Osteocyte (in vitro differentiated cells): ENCODE data around the gene ZNF281. TPM values are rescaled to one million over a fixed set of nuclear protein-coding genes. Genes with fewer than 3 reads are reported as not detected.

ENCODE experiments used
- DNase-seq: peaks from one replicate; pipeline ENCODE4 v3.0.0; 2021; ENCODE audit warnings: mixed read lengths; ENCODE audit not compliant: unreplicated experiment; ENCODE audit errors: extremely low spot score
- H3K27ac Mint-ChIP-seq: one replicate; pipeline ENCODE4 v1.8.0; 2021; ENCODE audit warnings: mild to moderate bottlenecking, mixed read lengths; ENCODE audit not compliant: unreplicated experiment
- H3K27me3 Mint-ChIP-seq: one replicate; pipeline ENCODE4 v1.8.0; 2021; ENCODE audit warnings: mixed read lengths; ENCODE audit not compliant: unreplicated experiment
- H3K36me3 Mint-ChIP-seq: one replicate; pipeline ENCODE4 v1.8.0; 2021; ENCODE audit warnings: mixed read lengths; ENCODE audit not compliant: unreplicated experiment
- H3K4me1 Mint-ChIP-seq: one replicate; pipeline ENCODE4 v1.8.0; 2021; ENCODE audit warnings: mixed read lengths; ENCODE audit not compliant: unreplicated experiment
- H3K4me3 Mint-ChIP-seq: one replicate; pipeline ENCODE4 v1.8.0; 2021; ENCODE audit warnings: mild to moderate bottlenecking, moderate library complexity, mixed read lengths; ENCODE audit not compliant: unreplicated experiment
- H3K9me3 Mint-ChIP-seq: one replicate; pipeline ENCODE4 v1.8.0; 2021; ENCODE audit warnings: mixed read lengths; ENCODE audit not compliant: unreplicated experiment
- total RNA-seq: library from RNA; stranded (reverse); gene quantifications from 2 replicates; pipeline ENCODE4 v1.2.1, GENCODE V29; 2021
- TF ChIP-seq, protein P1 (sequence below): fragments of 200-600 bp; sonication (generic); IDR thresholded peaks from 2 replicates; pipeline ENCODE4 v1.5.0; 2021; ENCODE audit warnings: antibody characterized with exemption, mild to moderate bottlenecking, moderate library complexity

ZNF281 gene
- total RNA-seq, 1 donor from 2014 or later = 18.2 TPM

DNA sequence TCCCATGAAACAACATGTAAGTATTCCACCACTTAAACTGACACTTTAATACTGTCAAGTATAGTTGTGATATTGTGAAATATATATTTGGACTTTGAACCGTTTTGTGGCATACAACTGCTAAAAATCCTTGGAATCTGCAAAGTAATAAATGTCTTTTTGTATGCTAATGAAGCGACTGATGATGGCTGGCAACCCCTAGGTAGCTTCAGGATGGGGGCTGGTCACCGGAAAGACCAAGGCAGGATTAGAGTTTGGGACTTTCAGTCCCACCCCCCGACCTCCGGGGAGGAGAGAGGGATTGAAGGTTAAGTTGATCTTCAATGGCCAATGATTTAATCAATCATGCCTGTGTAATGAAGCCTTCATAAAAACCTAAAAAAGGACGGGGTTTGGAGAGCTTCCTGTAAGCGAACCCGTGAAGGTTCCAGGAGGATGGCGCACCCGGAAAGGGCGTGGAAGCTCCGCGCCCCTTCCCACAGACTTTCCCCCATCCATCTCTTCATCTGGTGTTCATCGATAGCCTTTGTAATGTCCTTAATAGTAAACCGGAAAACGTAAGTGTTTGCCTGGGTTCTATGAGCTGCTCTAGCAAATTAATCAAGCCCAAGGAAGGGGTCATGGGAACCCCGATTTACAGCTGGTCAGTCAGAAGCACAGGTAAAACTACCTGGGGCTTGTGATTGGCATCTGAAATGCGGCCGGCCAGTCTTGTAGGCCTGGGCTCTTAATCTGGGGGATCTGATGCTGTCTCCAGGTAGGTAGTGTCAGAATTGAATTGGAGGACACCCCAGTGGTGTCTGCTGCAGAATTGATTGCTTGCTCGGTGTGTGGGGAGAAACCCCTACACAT, 1.8 kb upstream of the ZNF281 start:
- no peak overlapping the region for H3K4me3 Mint-ChIP-seq
- peaks cover 47% of the 10 kb centered on the region for H3K4me1 Mint-ChIP-seq
- DNase-seq = no peak
- H3K27me3 Mint-ChIP-seq = no peaks in the 10 kb centered on the region
- TF ChIP-seq, protein P1, sequence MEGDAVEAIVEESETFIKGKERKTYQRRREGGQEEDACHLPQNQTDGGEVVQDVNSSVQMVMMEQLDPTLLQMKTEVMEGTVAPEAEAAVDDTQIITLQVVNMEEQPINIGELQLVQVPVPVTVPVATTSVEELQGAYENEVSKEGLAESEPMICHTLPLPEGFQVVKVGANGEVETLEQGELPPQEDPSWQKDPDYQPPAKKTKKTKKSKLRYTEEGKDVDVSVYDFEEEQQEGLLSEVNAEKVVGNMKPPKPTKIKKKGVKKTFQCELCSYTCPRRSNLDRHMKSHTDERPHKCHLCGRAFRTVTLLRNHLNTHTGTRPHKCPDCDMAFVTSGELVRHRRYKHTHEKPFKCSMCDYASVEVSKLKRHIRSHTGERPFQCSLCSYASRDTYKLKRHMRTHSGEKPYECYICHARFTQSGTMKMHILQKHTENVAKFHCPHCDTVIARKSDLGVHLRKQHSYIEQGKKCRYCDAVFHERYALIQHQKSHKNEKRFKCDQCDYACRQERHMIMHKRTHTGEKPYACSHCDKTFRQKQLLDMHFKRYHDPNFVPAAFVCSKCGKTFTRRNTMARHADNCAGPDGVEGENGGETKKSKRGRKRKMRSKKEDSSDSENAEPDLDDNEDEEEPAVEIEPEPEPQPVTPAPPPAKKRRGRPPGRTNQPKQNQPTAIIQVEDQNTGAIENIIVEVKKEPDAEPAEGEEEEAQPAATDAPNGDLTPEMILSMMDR = no peak
- peaks cover 6% of the 10 kb centered on the region for H3K9me3 Mint-ChIP-seq
- H3K36me3 Mint-ChIP-seq = peaks cover 21% of the 10 kb centered on the region
- no peak overlapping the region for H3K27ac Mint-ChIP-seq

DNA sequence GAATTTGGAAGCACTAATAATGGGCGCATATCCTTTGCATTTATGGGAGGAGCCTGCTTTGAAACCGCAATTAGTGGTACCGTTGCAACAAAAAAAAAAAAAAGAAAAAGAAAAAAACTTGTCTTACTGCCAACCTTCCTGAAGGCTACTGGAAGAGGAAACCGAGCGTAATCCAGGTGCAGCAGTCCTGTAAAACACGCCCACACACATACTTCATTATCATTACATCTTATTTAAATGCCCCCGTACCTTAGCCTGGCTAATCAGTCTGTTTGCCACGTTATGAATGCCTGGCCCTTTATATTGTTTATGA, 686 bp upstream of the ZNF281 start:
- no peak for DNase-seq
- H3K4me3 Mint-ChIP-seq = peak overlapping the region; percentile 98
- peaks cover 47% of the 10 kb centered on the region for H3K4me1 Mint-ChIP-seq
- no peaks in the 10 kb centered on the region for H3K27me3 Mint-ChIP-seq
- H3K9me3 Mint-ChIP-seq = peaks cover 15% of the 10 kb centered on the region
- peak overlapping the region; percentile 90 for H3K27ac Mint-ChIP-seq
- H3K36me3 Mint-ChIP-seq = peaks cover 32% of the 10 kb centered on the region
- TF ChIP-seq, protein P1 = no peak

DNA sequence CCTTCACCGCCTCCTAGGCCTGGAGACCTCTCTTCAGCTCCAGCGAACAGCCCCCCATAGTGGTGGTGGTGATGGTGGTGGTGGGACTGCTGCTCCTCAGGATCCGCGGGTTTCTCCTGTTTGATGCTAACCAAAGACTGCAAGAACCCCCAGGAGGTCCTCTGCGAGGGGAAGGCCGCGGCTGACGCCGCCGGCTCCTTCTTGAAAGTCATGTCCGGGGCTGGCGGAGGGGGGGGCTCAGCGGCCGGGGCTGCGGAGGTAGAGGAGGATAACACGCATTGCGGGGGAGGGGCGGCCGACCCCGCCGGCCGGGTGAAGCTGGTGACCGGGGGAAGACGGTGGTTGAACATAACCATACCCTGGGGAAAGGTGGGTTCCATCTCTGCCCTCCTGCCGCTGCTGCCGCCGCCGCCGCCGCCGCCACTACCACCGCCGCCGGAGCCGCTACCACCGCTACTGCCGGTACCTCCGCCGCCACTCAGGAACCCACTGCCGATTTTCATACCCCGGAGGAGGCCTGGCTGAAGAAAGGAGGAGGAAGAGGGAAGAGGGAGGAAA, 554 bp downstream of the ZNF281 start:
- Mint-ChIP-seq H3K4me3 (peak overlapping the region; percentile 98), H3K27me3 (no peaks in the 10 kb centered on the region), H3K27ac (peak overlapping the region; percentile 90), H3K9me3 (peaks cover 15% of the 10 kb centered on the region), H3K4me1 (peaks cover 49% of the 10 kb centered on the region), H3K36me3 (peaks cover 38% of the 10 kb centered on the region)
- DNase-seq = no peak
- TF ChIP-seq, protein P1 = no peak

DNA sequence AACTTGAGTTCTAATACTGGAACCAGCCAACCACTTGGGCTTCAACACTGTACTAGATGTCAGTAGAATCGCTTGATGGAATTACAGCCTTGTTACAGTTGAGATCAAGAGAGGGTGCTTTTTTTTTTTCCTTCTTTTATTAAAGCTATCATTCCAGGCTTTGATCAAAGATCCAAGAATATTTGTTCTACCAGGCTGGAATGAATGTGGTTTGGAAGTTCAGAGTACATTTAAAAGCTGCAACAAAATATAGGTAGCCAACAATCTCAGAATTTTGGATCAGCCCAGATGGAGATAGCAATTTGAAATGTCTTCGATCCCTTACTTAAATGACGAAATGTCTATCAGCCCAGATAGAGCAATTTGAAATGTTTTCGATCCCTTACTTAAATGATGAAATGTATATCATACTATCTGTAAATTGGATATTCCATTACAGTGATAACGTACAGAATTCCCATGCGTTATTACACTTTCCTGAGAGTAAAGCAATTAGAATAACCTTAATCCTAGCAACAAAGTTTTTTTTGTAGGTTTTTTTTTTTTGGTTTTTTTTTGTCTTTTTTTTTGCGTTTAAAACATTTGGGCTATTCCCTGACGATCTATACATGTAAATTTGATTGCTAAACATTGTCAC, 3.6 kb downstream of the ZNF281 start:
- peaks cover 15% of the 10 kb centered on the region for H3K9me3 Mint-ChIP-seq
- H3K4me3 Mint-ChIP-seq = no peak overlapping the region
- no peak for DNase-seq
- no peak overlapping the region for H3K27ac Mint-ChIP-seq
- no peaks in the 10 kb centered on the region for H3K27me3 Mint-ChIP-seq
- TF ChIP-seq, protein P1 = no peak
- H3K4me1 Mint-ChIP-seq = peaks cover 56% of the 10 kb centered on the region
- peaks cover 47% of the 10 kb centered on the region for H3K36me3 Mint-ChIP-seq

DNA sequence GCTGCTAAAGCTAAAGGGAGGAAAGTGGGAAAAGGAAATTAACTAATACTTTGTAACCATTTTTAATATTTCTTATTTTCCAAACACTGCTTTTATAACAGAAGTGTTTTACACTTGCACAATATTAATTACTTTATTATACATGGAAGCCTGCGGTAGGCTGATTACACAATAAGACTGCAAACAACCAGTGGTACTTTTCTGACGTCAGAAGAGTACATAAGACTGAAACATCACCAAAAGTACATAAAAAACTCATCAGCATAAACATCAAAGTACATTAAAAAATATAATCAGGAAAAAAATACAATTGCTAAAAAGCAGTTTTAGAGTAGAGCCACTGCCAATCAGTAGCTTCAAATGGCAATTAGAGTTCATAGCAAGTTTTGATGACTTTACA, 4.6 kb downstream of the ZNF281 start:
- TF ChIP-seq, protein P1 = no peak
- Mint-ChIP-seq H3K27me3 (no peaks in the 10 kb centered on the region), H3K36me3 (peaks cover 49% of the 10 kb centered on the region), H3K4me3 (no peak overlapping the region), H3K27ac (no peak overlapping the region), H3K9me3 (peaks cover 15% of the 10 kb centered on the region), H3K4me1 (peaks cover 55% of the 10 kb centered on the region)
- DNase-seq = no peak
